AG08395 (cell line): ENCODE measurements around the gene RACGAP1.

Source experiments
- DNase-seq: peaks from one replicate; pipeline ENCODE4 v3.0.0; 2012; ENCODE audit warnings: mixed read lengths, low spot score

RACGAP1 gene

DNA sequence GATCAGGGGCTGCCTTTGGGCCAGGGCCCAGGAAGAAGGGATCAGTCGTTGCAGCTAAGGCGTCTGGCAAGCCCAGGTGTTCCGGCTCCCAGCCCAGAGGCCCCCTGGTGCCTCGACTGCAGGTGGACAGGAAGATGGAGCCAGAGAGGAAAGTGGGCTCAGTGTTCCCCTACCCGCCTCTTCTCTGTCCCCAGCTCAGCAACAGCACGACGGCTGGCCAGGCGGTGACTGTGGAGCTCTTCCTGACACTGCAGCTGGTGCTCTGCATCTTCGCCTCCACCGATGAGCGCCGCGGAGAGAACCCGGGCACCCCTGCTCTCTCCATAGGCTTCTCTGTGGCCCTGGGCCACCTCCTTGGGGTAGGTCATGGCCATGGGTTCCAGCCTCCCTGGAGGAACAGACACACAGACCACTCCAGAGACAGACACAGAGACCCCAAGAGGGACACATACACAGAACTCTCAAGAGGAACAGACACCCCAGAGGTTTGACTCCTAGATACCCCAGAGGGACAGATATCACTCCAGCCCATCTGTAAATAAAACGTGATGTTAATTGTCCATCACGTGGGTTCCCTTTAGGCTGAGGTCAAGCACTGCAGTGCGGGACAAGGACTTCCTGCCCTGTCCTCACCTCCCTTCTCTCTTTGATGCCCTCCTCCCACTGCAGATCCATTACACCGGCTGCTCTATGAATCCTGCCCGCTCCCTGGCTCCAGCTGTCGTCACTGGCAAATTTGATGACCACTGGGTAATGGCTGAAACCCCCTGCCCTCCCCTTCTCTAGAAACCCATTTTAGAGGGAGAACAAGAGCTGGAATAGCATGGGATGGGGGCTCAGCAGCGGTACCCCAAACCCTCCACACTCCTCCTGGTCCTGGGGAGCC, 71.1 kb downstream of the RACGAP1 start:
- DNase-seq, result no peak

DNA sequence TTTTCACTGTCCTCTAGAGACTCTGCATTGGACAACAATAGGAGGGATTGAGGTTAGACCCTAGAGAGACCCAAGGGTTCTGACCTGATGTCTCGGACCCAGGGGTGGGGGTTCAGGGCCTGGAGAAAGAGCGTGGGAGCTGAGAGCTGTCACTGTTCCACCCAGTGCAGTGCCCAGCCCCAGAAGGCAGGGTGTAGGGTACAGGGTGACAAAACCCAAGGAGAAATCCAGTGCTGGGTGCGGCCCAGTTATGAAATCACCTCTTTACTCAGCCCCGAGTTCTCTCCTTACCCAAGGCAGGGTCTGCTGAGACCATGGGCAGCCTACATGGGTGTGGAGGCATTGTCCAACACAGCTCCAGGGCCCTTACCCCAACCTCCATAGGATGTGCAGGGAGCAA, 72.1 kb downstream of the RACGAP1 start:
- no peak for DNase-seq

DNA sequence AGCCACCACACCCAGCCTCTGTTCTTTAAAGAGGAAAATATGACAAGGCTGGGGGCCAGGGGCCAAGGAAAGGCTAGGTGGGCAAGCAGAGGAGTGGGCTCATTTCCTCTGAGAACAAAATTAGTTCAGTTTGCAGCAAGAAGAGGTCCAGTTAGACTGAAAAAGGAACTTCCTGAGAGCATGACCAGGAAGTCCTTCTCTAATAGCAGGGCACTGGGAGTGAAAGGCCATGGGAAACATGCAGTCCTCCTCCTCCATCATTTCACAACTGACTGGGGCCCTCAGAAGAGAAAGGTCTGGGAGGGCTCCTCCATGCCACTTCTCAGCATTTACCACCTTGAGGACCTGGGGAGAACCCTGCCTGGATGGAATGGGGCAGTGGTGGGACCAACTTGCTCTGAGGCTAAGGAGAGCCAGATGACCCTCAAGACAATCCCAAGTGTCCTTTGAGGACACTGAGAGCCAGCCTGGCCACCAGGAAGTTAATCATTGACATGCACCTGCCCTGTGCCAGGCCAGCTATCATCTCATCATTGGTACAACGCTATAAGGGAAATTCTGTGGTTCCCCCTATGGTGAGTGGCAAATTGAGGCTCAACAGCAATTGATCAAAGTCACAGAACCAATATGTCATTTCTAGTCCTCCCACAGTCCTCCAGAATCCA, 72.8 kb downstream of the RACGAP1 start:
- DNase-seq, result no peak

DNA sequence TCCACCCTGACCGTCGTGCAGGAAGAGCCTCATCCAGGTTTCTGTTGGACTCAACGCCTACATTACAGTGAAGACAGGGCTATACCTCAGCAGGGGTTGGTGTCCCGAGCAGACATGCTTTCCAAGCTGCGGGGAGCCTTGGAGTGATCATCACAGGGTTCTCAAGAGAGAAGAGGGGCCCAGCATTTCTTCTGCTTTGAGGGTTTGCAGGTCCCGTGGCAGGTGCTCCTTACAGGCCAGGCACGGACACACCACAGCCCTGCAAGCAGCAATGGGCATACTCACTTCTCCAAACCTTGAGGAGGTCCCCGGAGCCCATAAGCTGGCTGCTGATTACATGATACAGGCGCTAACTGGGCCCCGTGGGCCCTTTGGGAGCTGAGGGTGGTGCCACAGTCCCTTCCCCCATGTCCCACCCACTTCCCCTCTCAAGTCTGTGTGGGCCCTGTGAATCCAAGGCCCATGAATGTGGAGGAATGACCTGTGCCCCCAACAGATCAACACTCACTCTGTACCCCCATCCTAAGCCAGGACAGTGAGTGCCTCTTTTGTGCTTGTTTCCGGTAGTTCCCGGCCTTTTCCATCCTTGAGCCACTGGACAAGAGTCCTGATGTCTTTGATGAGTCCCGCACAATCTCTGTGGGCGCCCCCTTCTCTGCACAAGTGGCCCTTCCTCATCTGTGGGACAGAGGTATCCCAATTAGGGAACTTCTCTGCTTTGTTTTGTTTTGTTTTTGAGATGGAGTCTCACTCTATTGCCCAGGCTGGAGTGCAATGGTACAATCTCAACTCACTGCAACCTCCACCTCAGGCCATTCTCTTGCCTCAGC, 73.7 kb downstream of the RACGAP1 start:
- no peak for DNase-seq

DNA sequence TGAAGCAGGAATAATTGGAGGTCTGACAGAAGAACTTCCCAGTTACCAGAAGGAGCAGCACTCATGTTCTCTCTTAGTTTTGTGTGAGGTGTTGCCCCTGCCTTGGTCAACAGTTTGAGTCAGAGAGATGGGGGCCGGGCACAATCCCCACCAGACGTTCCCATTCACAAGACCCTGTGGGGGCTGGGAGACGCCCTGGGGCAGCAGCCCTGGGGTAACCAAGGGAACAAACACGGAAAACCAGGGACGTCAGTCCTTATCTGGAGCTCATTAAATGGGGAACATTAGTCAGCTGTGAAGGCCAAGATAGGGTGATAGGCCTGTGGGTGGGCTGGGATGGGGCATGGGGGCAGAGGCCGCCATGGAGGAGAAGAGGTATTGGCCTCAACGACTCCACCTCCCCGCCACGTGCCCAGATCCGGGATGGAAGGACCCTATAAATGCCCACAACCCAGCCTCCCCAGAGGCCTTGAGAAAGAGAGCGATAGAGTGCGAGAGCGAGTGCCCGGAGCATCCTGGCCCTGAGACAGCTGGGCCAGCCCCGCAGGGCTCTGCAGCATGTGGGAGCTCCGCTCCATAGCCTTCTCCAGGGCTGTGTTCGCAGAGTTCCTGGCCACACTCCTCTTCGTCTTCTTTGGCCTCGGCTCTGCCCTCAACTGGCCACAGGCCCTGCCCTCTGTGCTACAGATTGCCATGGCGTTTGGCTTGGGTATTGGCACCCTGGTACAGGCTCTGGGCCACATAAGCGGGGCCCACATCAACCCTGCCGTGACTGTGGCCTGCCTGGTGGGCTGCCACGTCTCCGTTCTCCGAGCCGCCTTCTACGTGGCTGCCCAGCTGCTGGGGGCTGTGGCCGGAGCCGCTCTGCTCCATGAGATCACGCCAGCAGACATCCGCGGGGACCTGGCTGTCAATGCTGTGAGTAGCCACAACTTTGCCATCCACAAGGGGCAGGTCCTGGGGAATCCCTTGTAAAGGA, 74.7 kb downstream of the RACGAP1 start, which contains the start of gene AQP2:
Gene AQP2 (plus strand): TSS at position 465 of the 979 bp plus-strand sequence. CDS start 94 bp downstream, at position 559.
- no peak for DNase-seq

DNA sequence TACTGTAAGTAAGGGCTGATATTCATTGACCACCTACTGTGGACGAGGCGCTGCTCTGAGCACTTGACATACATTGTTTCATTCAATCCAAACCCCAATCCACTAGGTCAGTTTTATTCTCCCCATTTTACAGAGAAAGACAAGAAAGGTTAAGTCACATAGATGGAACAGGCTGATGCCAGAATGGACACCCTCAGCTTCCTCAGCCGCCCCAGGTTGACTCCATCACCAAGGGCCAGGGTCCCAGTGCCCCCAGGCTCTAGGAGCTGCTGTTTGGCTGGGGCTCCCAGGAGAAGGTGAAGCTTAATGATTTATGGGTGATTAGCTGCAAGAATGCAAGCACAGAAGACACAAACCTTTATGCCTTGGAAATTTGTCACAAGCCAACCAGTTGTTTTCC, 75.4 kb downstream of the RACGAP1 start:
- DNase-seq, result no peak

DNA sequence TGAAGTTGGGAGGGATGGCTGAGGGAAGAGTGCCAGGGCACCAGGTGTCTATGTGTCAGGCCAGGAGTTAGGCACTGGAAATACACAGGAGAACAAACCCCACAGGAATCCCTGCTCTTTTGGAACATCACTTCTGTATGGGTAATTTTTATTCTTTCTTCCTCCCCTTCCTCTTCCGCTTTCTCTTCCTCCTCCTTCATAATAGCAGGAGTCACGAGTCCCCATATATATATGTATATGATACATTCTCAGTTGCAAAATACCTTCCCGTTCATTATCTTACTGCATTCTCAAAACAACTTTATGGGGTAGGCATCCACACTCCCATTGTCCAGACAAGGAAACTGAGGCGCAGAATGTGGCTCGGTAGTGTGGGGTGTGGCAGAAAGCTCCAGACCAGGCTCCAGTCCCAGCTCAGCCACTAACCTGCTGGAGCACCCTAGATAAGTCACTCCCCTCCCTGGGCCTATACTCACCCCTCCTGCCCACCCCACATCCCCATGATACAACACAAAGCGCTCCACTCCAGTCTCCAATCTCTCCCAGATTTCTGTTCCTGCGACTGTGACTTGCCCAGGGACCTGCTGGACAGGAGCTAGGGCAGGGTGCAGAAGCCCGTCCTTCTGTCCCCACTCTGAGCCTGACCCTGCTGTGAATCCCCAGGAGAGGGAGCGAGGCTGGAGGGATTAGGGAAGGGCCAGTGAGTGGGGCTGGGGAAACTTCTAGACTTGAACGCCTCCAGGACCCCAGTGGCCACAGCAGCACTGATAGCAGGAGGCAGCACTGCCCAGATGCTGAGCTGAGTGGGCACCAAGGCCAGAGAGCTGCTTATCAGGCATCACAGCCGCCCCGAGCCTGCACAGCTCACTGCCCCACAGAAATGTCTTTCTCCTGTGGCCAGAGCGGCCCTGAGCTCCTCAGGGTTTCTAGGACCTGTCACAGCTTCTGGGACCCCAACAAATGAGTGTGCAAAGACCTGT, 76.1 kb downstream of the RACGAP1 start:
- DNase-seq, result no peak

DNA sequence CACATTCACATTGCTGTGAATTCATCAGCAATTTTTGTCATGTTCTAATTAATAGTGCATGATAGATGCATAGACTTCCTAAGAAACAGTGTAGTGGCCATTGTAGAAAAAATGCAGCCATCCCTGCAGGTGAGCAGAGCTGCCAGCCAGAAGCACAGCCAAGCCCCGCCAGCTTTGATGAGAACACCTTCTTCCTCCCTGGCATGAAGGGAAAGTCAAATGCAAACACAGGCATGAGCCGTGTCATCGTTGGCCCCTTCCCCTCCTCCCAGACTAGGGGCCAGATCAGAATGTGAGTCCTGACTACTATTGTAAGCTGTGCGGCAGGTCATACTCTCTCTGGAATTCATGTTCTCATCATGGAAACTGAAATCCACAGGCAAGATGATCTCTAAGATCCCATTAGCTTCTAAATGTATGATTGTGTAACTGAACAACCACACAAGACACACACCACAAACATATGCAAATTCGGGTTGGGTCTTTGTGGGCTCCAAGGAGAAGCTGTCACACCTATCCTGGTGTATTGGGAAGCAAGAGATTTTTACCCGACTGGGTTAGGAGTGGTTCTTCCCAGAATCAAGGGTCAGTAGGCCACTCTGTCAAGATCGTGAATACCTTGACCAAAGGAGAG, 77.6 kb downstream of the RACGAP1 start:
- DNase-seq, result no peak

DNA sequence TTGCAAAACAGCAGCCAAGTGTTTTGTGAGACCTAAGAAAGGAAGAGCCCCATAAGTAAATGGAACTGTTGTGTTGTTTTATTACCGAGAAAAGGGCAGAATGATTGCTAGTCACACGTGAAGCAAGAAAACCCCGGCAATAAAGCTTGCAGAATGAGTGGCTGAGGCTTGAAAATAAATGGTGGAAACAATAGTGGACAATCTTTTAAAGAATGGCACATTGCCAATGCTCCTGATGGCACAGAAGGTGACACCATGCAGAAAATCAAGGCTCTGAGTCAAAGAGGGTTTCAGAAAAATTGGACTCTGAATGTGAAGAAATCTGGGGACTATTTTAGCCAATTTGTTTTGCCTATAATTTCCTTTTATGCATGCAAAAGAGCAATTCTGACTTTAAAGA, 78.8 kb downstream of the RACGAP1 start:
- no peak for DNase-seq

DNA sequence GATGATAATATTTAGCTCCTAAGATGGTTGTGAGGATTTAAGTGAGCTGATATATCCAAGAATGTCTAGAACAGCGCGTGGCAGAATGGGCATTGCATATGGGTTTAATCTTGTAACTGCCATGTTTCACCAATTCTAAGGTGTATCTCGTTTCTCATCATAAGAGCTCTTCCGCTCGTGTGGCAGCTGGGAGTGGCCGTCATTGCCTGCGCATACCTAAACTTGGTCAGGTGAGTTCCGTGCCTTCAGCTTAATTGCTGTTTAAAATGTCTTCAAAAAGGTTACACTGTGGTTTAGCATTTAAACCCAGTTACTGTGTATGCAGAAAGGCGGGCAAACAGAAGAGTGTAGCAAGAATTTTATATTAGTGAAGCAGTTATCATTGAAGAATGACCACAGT, 79.2 kb downstream of the RACGAP1 start:
- DNase-seq, result no peak

DNA sequence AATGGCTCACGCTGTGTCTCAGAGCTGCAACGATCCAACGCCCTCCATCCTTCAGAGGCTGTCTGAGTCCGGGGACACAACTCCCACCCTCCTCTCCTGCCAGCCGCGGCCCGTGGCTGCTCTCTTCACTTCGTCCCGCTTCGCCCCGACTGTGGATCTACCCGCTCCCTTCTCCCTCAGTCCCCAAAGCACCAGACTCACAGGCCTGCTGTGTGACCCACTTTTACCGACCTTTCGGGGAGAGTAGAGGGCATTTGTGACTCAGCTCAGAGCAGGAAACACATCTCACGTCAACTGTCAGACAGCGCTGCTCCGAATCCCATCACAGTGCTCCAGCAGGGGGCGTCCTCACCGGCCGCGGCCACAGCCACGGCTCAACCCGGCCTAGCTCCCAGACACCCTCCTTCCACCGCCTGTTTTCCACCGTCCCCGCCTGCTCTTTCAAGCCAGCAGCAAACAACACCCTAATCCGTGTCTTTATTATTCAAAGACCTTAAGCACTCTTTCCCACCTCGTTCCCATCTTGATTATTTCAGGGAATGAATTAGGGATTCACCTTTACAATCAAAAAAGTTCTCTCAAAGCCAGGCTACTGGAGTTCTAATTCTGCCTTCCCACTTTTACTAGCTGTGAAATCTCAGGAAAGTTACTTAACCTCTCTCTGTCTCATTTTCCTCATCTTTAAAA, 79.8 kb downstream of the RACGAP1 start:
- peak; percentile 91 for DNase-seq

DNA sequence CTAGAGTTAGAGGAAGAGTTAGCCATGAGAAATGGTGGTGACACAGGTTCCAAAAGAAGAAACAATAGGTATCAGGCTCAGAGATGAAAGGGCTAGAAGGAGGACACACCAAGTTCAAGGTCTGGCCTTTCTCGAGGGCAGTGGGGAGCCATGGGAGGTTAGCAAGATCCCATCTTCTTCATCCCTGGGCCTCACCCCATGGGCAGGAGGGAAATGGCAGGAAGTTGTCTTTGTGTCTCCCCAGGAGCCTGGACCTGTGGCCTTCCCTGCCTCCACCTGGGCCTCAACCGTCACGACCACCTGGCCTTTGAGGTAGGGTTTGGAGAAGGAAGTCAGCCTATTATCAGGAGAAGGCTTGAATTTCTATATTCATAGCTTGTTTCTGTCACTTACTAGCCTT, 80.6 kb downstream of the RACGAP1 start:
- no peak for DNase-seq

DNA sequence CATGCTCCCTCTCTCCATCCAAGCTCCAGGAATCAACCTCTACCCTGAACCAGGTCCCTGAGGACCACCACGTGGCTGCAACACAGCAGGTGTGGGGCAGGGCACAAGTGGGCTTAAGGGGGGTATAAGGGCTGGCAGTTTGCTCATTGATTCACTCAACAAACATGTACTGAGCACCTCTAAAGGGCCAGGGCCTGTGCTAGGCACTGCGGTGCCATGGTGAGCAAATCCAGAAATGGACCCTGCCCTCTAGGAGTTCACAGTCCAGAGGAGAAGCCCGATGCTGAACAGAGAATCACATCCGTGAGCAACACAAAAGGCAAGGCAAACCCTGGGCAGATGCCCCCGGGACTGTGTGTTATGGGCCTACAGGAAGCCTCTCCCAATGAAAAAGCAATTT, 81.2 kb downstream of the RACGAP1 start:
- no peak for DNase-seq

DNA sequence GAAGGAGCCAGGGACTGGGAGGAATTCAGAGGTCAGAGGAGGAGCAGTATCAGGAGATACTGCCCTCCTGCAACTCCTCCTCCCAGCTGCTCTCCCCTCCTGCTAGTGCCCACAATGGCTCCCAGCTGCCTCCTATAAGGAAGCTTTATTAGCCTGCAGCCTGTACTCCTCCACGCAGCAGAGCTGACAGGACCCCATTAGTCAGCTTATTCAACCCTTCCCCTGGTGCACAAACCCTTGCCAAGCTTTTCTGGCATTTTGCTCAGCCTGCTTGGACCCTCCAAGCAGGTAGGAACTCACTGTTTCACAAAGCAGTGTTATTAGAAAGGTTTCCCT, 81.7 kb downstream of the RACGAP1 start:
- no peak for DNase-seq

DNA sequence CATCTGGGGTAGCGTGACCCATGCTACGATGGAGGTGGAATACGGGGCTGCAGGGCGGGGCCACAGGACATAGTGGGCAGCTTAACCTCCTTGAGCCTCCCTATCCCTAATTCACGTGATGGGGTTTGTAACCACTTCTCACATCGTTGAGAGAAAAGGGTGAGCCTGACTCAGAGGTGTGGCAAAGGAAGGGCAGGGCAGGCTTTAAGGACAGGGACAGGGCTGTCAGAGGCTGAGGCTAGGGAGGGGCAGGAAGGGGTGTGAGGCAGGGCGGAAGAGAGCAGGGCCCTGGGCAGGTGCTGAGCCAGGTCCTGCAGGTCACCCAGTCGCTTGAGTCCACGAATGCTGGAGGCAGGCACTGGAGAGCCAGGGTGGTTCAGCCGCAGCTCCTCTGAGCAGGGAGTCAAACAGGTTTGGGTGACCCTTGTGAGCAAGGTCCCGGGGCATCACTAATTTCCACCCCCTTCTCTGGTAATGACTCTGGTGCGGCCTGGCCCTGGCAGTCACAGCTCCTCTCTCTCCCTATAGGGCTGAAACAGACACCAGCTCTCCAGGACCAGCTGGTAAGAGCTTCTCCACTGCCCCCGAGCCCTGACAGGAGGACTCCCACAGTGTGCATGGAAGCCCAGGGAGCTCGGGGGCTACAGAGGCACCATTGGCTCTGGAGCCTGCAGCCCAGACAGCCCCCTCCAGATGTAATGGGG, 82.2 kb downstream of the RACGAP1 start:
- no peak for DNase-seq

DNA sequence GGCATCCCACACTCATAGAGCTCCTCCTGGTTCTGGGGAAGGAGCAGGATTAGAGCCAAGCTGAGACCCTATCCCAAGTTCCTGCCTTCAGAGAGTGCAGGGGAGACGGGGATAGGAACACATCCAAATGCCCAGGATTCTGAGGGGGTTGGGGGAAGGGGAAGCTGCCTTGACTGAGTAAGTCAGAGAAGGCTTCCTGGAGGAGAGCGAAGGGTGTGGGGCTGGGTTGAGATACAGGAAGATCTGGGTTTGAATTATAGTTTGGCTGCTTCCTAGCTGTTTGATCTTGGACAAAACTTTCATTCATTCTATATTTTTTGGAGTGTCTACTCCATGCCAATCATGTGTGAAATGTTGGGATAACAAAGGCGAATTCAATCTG, 82.8 kb downstream of the RACGAP1 start:
- DNase-seq, result no peak

DNA sequence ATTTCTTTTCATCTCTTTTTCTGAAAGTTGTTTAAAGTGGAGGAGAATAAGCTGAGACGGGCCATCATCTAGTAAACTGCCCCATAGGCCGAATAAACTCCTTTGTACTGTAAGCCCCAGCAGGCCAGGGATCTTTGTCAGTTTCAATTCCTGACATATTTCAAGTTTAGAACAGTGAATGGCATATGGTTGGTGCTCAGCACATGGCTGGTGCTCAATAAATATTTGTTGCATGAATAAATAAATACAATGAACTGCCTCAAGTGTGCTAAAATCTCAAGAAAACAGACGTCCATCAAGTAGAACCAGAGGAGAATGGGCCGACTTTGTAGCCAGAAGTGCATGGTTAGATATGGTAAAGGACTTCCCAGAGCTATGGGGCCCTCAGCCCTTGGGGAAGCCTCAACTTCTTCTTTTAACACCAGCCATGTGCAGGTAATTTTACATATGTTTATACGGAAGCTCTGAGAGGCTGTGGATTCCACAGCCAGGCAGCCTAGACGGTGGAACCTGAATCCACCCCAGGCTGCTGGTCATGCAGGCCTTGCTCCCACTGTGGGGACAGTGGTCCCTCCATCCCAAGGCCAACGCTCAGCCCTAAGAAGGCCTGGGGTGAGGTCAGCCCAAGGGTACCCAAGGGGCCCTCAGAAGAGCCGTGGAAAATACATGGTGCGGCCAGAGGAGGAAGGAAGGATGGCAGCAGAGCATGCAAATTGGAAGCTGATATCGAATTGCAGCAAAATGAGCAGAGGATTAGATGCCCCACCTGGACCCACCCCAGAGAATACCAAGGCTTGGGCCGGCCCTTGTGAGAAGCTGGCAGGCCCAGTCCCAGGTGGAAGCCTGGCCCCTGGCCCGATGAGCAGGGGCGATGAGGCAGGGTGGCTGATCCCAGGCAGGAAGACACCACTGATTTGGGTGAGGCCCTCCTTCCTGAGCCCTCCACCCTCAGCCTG, 83.5 kb downstream of the RACGAP1 start:
- DNase-seq, result no peak
